Smooth muscle cell (in vitro differentiated cells): ENCODE data around the gene CCDC191. TPM values are rescaled to one million over a fixed set of nuclear protein-coding genes. Genes with fewer than 3 reads are reported as not detected.
A peak's percentile ranks its signal among the peaks of the same experiment; 100 is the strongest.

ENCODE experiments used
- DNase-seq: peaks from one replicate; lab custom pipeline; 2025; ENCODE audit not compliant: unreplicated experiment; lab: John Stamatoyannopoulos, UW
- H2AFZ ChIP-seq: fragments of 200-600 bp; sonication (generic); 2 replicates; pipeline ENCODE4 v1.6.0; 2016; ENCODE audit warnings: antibody characterized with exemption, low read depth, mild to moderate bottlenecking
- H3F3A ChIP-seq: fragments of 200-600 bp; sonication (generic); 2 replicates; pipeline ENCODE4 v1.6.0; 2017; ENCODE audit warnings: antibody characterized with exemption, low read depth
- H3K27ac ChIP-seq: fragments of 200-600 bp; sonication (generic); 2 replicates; pipeline ENCODE4 v1.5.1; 2016; ENCODE audit warnings: low read depth, mild to moderate bottlenecking
- H3K27me3 ChIP-seq: fragments of 200-600 bp; sonication (generic); 2 replicates; pipeline ENCODE4 v1.6.1; 2016; ENCODE audit warnings: low read depth, mild to moderate bottlenecking
- H3K36me3 ChIP-seq: fragments of 200-600 bp; sonication (generic); 2 replicates; pipeline ENCODE4 v1.5.1; 2016; ENCODE audit warnings: low read depth
- H3K4me1 ChIP-seq: fragments of 200-600 bp; sonication (generic); 2 replicates; pipeline ENCODE4 v1.5.1; 2016; ENCODE audit warnings: low read depth
- H3K4me2 ChIP-seq: fragments of 200-600 bp; sonication (generic); 2 replicates; pipeline ENCODE4 v1.6.0; 2016; ENCODE audit warnings: mild to moderate bottlenecking
- H3K4me3 ChIP-seq: fragments of 200-600 bp; sonication (generic); 2 replicates; pipeline ENCODE4 v1.5.1; 2016; ENCODE audit warnings: mild to moderate bottlenecking
- H3K79me2 ChIP-seq: fragments of 200-600 bp; sonication (generic); 2 replicates; pipeline ENCODE4 v1.6.0; 2016; ENCODE audit warnings: low read depth, mild to moderate bottlenecking
- H3K9ac ChIP-seq: fragments of 200-600 bp; sonication (generic); 2 replicates; pipeline ENCODE4 v1.6.0; 2016; ENCODE audit warnings: low read depth
- H3K9me3 ChIP-seq: fragments of 200-600 bp; sonication (generic); replicated peaks from 2 replicates; pipeline ENCODE4 v1.5.1; 2016; ENCODE audit warnings: low read depth
- H4K20me1 ChIP-seq: fragments of 200-600 bp; sonication (generic); 2 replicates; pipeline ENCODE4 v1.6.0; 2016; ENCODE audit warnings: low read depth
- CTCF ChIP-seq: fragments of 200-600 bp; sonication (generic); IDR thresholded peaks from 2 replicates; pipeline ENCODE4 v1.5.1; 2017; ENCODE audit warnings: borderline replicate concordance, mild to moderate bottlenecking, antibody characterized with exemption; ENCODE audit not compliant: insufficient read depth, poor library complexity, severe bottlenecking
- WGBS: methylation state at CpG from one replicate; pipeline ENCODE4 v1.1.7; 2016; ENCODE audit warnings: low lambda C conversion rate; 5-methylcytosine and 5-hydroxymethylcytosine counted together
- polyA plus RNA-seq: library from polyadenylated mRNA; unstranded; fragments of >200 nt; fragmentation: Nextera tagmentation; extraction: Ambion mirVana; gene quantifications from 2 replicates; pipeline ENCODE4 v1.2.1, GENCODE V29; 2016
- total RNA-seq: library from RNA; depleted of rRNA; stranded (reverse); fragments of >200 nt; gene quantifications from 2 replicates; pipeline ENCODE4 v1.2.3, GENCODE V29; 2014

CCDC191 gene
- total and polyA plus RNA-seq, 2 experiments from 2014 or later: 1.2 to 7.4 TPM

DNA sequence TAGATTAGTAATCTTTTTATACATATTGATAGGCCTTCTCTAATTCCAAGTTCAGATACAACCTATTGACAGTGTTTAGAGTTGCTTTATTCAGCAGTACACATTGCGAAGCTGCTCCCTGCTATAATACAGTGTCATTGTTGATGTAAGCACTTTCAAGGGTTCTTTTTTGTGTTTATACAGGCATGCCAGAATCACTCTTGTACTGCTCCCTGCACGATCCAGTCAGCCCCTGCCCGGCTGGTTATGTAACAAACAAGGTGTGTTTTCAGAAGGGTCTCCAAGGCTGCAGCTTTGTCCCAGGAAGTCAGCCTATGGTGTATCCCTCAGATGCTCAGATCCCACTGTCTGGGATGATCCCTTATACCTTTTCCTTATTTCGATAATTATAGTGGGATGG lies 11.5 kb upstream of the CCDC191 start:
- H2AFZ ChIP-seq: no peak overlapping the region
- no peaks in the 10 kb centered on the region for H3K4me1 ChIP-seq
- WGBS: 98% methylated on average over 4 of the region's 4 CpGs
- no peak overlapping the region for H3K27ac ChIP-seq
- DNase-seq: no peak
- H3K27me3 ChIP-seq: no peaks in the 10 kb centered on the region
- no peak overlapping the region for H3K4me2 ChIP-seq
- H3K9ac ChIP-seq: no peak overlapping the region
- H3F3A ChIP-seq: no peaks in the 10 kb centered on the region
- H3K79me2 ChIP-seq: peaks cover 19% of the 10 kb centered on the region
- H3K9me3 ChIP-seq: no peaks in the 10 kb centered on the region
- no peaks in the 10 kb centered on the region for H4K20me1 ChIP-seq
- peaks cover 2% of the 10 kb centered on the region for H3K36me3 ChIP-seq
- TF ChIP-seq CTCF: no peak
- H3K4me3 ChIP-seq: no peak overlapping the region

- Histone ChIP-seq H3K4me1 (peaks cover 14% of the 10 kb centered on the region), H2AFZ (no peak overlapping the region), H3K27ac (no peak overlapping the region), H3K4me3 (no peak overlapping the region), H3K36me3 (no peaks in the 10 kb centered on the region), H3K4me2 (no peak overlapping the region), H4K20me1 (no peaks in the 10 kb centered on the region), H3K27me3 (no peaks in the 10 kb centered on the region), H3K9me3 (no peaks in the 10 kb centered on the region), H3K79me2 (peaks cover 64% of the 10 kb centered on the region), H3F3A (no peaks in the 10 kb centered on the region), H3K9ac (no peak overlapping the region)
- no peak for DNase-seq
- WGBS: 99% methylated on average over 8 of the region's 8 CpGs
- TF ChIP-seq CTCF: no peak
These were observed 4.8 kb upstream of the CCDC191 start for GRCh38 chr3:114060906-114061655.

GRCh38 chr3:114058646-114059045 lies 2.3 kb upstream of the CCDC191 start:
- no peaks in the 10 kb centered on the region for H3K36me3 ChIP-seq
- no peak overlapping the region for H3K9ac ChIP-seq
- no peaks in the 10 kb centered on the region for H4K20me1 ChIP-seq
- no peak for DNase-seq
- H3K4me2 ChIP-seq: no peak overlapping the region
- H3K27me3 ChIP-seq: no peaks in the 10 kb centered on the region
- no peak overlapping the region for H3K27ac ChIP-seq
- peaks cover 21% of the 10 kb centered on the region for H3K4me1 ChIP-seq
- H3K9me3 ChIP-seq: no peaks in the 10 kb centered on the region
- no peak for TF ChIP-seq CTCF
- no peak overlapping the region for H2AFZ ChIP-seq
- H3F3A ChIP-seq: no peaks in the 10 kb centered on the region
- peaks cover 53% of the 10 kb centered on the region for H3K79me2 ChIP-seq
- no peak overlapping the region for H3K4me3 ChIP-seq
- 92% methylated on average over 8 of the region's 8 CpGs for WGBS

DNA sequence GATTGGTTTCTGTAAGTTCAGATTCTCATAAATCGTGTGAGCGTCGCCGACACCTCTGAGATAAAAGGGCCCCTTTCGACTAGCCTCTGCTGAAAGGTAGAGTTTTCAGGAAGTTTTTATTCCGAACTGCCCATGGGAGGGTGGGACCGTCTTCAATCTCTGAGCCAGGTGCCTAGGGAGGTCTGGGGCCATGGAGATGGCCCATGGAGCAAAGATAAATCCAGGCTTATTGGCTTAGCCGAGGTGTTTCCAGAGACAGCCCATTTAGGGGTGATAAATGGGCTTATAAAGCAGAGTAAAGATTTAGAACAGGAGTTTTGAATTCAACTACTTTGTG lies 653 bp upstream of the CCDC191 start:
- Histone ChIP-seq H3K4me1 (peaks cover 21% of the 10 kb centered on the region), H4K20me1 (no peaks in the 10 kb centered on the region), H3K27ac (peak overlapping the region; percentile 68), H3K27me3 (no peaks in the 10 kb centered on the region), H3K4me2 (peak overlapping the region; percentile 94), H3K36me3 (no peaks in the 10 kb centered on the region), H3K9ac (peak overlapping the region; percentile 82), H3F3A (no peaks in the 10 kb centered on the region), H3K79me2 (peaks cover 38% of the 10 kb centered on the region), H3K4me3 (peak overlapping the region; percentile 68), H3K9me3 (no peaks in the 10 kb centered on the region), H2AFZ (peak overlapping the region; percentile 92)
- under 1% methylated on average over 8 of the region's 8 CpGs for WGBS
- DNase-seq: no peak
- no peak for TF ChIP-seq CTCF
